GM18867 (cell line): Measurements from ENCODE around the gene KCTD5.

Source experiments
- ATAC-seq: cut with Tn5 transposase; IDR thresholded peaks from one replicate; pipeline ENCODE4 v1.9.1; 2021; ENCODE audit warnings: mild to moderate bottlenecking, moderate library complexity; ENCODE audit not compliant: unreplicated experiment

The KCTD5 gene

DNA sequence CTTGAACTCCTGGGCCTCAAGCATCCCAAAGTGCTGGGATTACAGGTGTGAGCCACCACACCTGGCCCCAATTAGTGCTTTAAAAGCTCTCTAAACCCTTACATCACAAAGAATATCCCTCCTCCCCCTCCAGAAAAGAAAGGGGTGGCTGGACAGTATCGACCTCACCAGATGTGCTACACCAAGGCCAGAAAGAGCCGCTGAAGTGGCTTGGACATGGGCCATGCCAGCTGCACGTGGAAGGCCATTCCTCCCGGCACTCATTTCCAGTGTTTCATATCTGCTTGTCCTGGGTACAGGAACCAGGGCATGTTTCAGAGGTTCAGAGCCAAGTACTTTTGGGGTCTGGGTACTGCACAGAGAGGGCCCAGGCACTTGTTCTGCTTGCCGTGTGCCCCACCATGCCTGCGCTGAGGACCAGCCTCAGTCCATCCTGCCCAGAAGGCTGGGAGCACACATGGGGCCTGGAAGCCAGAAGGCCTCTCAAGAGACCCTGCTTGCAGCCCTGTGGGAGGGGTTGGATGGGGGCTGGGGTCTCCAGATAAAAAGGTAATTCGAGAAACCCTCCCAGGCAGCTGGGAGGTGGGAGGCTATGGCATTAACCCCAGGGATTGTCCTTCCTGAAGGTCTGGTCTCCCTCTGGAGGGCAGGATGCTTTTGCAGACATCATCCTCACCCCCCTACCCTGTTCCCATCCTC lies 66.6 kb downstream of the KCTD5 start:
- no peak for ATAC-seq

DNA sequence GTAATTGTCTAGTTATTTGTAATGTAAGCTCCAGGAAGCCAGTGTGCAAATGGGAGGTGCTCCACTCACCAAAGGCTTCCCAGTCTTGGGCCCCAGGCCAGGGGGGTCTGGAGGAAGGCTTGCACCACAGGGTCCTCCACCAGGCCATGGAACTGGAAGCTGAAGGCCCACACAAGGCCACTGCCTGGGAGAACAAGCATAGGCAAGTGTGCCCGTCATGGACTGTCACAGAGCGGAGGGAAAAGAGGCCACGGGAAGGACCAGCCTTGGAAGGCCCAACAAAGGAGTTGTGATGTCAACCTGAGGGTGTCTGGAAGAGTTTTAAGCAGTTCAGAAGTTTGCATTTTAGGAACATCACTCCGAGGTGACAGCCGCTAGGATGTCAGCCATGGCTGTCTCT lies 67.2 kb downstream of the KCTD5 start:
- no peak for ATAC-seq

DNA sequence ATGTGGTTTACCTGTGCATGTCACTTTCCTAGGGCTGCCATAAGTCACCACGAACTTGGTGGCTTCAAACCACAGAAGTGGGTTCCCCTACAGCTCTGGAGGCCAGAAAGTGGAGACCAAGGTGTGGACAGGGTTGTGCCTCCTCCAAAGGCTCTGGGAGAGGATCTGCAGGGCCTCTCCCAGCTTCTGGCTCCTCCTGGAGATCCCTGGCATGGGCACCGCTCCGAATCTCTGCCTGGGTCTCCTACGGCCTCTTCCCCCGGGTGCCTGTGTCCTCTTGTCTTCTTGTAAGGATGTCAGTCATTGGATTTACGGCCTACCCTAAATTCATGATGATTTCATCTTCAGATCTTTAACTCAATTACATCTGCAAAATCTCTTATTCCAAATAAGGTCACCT lies 67.6 kb downstream of the KCTD5 start:
- no peak for ATAC-seq

DNA sequence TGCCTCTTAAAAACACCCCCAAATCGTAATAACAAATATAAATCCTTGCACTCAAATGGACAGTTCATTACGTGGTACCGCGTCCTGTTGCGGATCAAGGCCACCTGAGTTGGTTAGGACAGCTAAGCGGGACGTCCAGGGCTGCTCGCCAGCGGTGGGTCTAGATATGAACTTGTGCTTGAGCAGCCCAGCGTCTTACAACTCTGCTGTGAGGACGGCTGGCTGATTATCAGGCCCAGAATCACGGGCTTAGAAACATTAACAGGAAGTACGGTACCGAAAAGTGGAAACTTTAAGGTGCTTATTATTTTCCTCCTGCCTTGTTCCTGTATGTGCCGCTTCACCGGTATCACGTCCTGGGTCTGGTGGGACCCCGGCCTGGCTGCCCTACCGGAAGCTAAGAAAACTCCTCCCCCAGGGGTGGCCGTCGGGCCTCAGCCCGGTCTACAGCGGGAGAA lies 69.3 kb downstream of the KCTD5 start:
- ATAC-seq, result peak; percentile 42

DNA sequence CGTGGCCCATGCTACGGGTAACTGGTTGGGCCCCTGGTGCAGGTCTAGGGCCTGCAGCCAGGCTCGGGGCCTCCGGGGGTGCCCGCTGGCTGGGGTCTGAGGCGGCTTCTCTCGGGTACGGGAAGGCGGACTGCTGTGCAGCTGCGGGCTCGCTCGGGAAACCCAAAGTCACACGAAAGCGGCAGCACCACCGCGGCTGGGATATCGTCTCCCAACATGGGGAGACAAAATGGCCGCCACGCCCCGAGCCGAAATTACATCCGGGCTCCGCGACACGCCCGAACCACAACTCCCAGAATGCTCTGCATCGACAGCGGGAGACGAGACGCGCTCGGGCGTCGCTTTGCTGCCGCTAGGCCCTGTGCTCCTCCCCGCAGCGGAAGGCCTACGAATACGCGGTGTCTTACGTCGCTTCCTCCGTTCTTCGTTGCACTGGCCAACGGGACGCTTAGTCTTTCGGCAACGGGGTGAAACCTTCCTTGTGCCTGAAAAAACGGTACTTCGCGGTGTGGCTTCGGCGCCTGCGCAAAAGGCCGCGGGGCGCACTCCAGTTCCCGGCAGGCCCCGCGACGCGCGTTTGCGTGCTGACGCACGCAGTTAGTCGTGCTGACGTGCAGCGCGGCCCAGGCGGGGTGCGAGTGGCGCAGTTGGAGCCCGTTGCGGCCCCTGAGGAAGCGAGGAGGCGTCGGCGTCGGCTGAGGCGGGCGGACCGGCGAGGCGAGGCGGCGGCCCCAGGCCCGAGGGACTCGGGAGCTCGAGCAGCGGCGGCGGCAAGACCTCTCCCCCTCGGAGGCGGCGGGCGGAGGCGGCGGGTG lies 69.9 kb downstream of the KCTD5 start, which contains the start of gene SRRM2:
Gene SRRM2 (plus strand): TSS at position 604 of the 815 bp plus-strand sequence. CDS start 3,727 bp downstream, outside the sequence.
- ATAC-seq, result peak; percentile 76

DNA sequence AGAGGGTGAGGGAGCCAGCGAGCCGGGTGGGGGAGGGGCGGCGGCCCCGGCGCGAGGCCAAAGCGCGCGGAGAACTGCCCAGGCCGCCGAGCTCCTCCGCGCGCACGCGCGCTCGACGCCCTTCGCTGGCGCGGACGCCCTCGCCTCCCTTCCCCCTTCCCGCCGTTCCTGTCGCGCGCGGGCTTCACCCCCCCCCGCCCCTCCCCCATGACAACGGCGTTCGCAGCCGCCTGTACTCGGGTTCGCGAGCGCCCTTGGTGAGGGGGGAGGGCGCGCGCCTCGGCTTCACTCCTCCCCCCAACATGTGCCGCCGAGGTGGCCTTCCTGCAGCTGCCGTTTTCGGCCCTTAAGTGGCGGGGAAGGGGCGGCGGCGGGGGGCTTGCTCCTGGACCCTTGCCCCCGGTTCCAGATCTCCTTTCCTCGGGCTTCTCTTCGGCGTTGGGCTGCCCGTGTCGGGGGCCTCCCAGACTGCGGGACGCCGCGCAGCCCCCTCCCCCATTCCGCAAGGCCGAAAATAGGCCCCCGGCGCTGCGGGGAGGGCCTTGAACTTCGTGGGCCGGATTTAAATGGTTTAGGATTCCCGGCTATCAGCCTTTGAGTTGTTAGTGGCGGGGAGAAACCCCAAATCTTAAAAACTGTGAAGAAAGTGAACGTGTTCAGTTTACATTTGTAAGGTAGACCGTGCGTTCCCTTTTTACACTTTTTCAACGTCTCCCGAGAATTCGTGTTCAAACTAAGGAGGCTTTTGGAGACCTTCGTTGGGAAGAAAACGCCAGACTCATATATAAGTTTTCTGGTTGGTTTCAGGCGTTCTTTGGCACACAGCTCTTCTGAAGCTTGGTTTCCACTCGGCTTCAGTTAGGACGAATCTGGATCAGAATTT lies 70.8 kb downstream of the KCTD5 start:
- peak; percentile 43 for ATAC-seq

DNA sequence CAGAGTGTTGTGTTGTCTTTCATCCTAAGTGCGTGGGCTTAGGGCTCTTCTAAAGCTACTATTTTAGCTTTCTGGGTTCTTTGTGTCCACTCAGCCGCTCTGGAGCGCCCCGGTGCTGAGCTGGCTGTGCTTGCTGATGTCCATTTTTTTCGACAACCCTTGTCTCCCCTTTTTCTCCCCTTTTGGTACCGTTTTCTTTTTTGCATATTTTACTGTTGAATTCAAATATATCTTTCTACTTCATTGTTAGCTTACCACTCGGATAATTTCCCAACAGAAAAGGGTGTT lies 71.4 kb downstream of the KCTD5 start:
- no peak for ATAC-seq

DNA sequence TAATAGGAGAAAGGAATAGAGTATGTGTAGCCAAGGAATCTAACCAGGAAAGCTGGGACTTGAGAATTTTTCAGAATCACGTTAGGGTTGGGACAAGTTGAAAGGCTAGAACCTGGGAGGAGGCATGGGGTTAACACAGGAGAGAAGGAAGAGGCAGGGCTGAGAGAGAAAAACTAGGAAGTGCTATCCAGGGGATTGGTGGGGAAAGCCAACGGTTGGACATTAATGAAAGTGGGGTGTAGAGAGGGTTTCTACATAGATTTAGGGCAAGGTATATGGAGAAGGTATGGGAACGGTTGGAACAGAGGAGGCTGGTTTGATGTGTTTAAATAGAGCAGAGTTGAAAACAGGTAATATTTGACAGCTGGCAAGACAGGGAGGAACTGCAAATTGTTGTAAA lies 72.8 kb downstream of the KCTD5 start:
- ATAC-seq, result no peak

DNA sequence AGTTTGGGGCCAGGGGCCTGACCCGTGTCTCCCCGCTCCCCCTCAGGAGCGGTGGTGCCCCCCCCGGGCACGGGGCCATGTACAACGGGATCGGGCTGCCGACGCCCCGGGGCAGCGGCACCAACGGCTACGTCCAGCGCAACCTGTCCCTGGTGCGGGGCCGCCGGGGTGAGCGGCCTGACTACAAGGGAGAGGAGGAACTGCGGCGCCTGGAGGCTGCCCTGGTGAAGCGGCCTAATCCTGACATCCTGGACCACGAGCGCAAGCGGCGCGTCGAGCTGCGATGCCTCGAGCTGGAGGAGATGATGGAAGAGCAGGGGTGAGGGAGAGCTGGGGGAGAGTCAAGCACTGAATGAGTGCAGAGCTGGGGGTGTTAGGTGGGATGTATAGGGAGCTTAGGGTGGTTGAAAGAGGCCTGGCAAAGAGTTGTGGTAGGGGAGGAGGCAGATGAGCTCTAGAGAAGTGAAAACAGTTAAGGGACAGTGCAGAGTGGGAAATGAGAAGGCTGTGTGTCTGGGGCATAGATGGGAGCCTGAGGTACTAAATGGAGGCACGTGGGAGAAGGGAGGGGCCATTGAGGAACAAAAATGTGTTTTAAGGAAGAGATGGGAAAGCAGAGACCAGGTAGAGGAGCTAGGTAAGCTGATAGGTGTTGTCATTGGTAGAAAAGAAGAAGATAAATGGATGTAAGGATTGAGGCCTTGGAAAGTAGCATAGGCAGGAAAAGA lies 74.1 kb downstream of the KCTD5 start:
- no peak for ATAC-seq

DNA sequence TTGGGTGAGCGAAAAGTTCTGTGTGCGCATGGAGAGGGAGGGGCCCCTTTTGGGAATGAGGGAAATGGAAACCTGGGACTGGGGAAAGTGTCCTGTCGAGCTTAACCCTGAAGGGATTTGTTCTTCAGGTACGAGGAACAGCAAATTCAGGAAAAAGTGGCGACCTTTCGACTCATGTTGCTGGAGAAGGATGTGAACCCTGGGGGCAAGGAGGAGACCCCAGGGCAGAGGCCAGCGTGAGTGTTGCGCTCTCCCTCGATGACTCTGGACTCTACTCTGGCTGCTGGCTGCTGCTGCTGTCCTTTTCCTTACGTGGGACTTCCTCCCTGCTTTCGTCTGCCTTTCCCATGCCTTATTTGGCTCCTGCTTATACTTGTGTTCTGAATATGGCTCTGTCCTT lies 75.0 kb downstream of the KCTD5 start:
- no peak for ATAC-seq
